Measurements from ENCODE around the gene RPL22.

DNA sequence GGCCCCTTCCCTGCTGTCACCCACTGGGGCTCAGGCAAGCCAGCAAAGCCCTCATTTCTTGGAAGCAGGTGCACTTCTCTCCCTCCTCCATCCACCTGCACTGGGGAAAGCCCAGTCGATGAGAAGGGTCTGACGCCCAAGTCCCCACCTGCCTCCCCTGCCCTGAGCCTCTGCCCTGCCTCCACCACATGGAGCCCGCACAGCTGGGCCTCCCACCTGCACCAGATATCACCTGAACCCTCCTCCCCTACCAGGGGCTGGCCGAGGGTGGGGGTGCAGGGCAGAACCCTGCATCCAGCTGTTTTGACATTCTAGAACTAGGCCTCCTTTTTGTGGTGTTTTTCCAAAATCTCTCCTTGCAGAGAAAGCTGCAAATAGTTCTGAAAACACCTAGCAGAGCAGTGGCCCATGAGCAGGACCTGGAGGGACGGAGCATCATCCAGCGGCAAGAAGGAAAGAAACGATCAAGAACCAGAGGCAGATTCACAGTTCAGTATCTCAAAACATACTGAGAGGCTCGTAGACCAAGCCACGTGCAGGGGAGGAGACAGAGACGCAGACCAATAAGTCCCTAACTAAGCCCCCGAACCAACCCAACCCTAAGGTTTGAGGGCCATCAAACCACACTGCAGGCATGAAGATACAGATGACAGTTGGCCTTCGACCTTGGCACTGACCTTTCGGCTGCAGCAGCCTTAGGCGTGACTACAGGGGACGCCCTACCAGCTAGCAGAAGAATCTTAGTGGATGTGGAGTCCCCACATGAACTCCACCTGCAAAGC lies 36.0 kb downstream of the RPL22 start:
- TF ChIP-seq, protein P1, sequence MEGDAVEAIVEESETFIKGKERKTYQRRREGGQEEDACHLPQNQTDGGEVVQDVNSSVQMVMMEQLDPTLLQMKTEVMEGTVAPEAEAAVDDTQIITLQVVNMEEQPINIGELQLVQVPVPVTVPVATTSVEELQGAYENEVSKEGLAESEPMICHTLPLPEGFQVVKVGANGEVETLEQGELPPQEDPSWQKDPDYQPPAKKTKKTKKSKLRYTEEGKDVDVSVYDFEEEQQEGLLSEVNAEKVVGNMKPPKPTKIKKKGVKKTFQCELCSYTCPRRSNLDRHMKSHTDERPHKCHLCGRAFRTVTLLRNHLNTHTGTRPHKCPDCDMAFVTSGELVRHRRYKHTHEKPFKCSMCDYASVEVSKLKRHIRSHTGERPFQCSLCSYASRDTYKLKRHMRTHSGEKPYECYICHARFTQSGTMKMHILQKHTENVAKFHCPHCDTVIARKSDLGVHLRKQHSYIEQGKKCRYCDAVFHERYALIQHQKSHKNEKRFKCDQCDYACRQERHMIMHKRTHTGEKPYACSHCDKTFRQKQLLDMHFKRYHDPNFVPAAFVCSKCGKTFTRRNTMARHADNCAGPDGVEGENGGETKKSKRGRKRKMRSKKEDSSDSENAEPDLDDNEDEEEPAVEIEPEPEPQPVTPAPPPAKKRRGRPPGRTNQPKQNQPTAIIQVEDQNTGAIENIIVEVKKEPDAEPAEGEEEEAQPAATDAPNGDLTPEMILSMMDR (IDR thresholded peaks at IDR 0.05; ENCODE audit: low read length), result no peak
- TF ChIP-seq EZH2 (optimal IDR thresholded peaks at IDR 0.05; ENCODE audit: low read depth, low read length), result no peak

Measured in MM.1S (cell line).